ENCODE measurements around the gene SPEF2.

The SPEF2 gene

GRCh38 chr5:35803191-35803651 is 185.6 kb downstream of the SPEF2 start:
- POLR2A ChIA-PET: no interaction called here
- no peak overlapping the region for H3K4me3 ChIP-seq (ENCODE audit: low read depth, low read length)
- TF ChIP-seq CTCF (IDR thresholded peaks at IDR 0.05; ENCODE audit: insufficient read depth, low read length, missing control alignments): no peak
- CTCF ChIA-PET: interaction anchor here (0.8 to 2.8 kb wide), 3 partner anchors 13 to 122 kb away, joined by 3 to 14 read pairs (median 3); no protein-coding TSS in a partner anchor
- no peak for DNase-seq (ENCODE audit: low read depth, low spot score)

- POLR2A ChIA-PET: no interaction called here
These were observed 186.6 kb downstream of the SPEF2 start for GRCh38 chr5:35804201-35804653.

GRCh38 chr5:35804841-35805240 is 187.2 kb downstream of the SPEF2 start:
- CTCF ChIA-PET: interaction anchor here (1.6 to 2.8 kb wide), 2 partner anchors 24 to 27 kb away, joined by 5 to 14 read pairs; no protein-coding TSS in a partner anchor
- POLR2A ChIA-PET: no interaction called here
- DNase-seq (ENCODE audit: low read depth, low spot score): no peak
- H3K4me3 ChIP-seq (ENCODE audit: low read depth, low read length): no peak overlapping the region
- no peak for TF ChIP-seq CTCF (IDR thresholded peaks at IDR 0.05; ENCODE audit: insufficient read depth, low read length, missing control alignments)

More at GRCh38 chr5:35804201-35804653, 186.6 kb downstream of the SPEF2 start:
- TF ChIP-seq CTCF (IDR thresholded peaks at IDR 0.05; ENCODE audit: insufficient read depth, low read length, missing control alignments): no peak
- CTCF ChIA-PET: interaction anchor here (0.8 to 2.8 kb wide), 3 partner anchors 9 to 27 kb away, joined by 3 to 14 read pairs (median 5); no protein-coding TSS in a partner anchor
- no peak for DNase-seq (ENCODE audit: low read depth, low spot score)
- H3K4me3 ChIP-seq (ENCODE audit: low read depth, low read length): no peak overlapping the region

- TF ChIP-seq CTCF (IDR thresholded peaks at IDR 0.05; ENCODE audit: insufficient read depth, low read length, missing control alignments): no peak
- DNase-seq (ENCODE audit: low read depth, low spot score): no peak
- CTCF ChIA-PET: interaction anchor here (1.1 to 1.3 kb wide), 2 partner anchors 32 to 110 kb away, joined by 3 read pairs; no protein-coding TSS in a partner anchor
These were observed 192.9 kb downstream of the SPEF2 start for GRCh38 chr5:35810601-35811000.

GRCh38 chr5:35811108-35811741 is 193.6 kb downstream of the SPEF2 start:
- ChIA-PET POLR2A (interaction anchor here (0.7 kb wide), 1 partner anchor 129 kb away, joined by 4 read pairs; no protein-coding TSS in a partner anchor), CTCF (interaction anchor here (1.1 to 1.3 kb wide), 2 partner anchors 33 to 109 kb away, joined by 3 read pairs; no protein-coding TSS in a partner anchor)
- DNase-seq (ENCODE audit: low read depth, low spot score): no peak
- no peak overlapping the region for H3K4me3 ChIP-seq (ENCODE audit: low read depth, low read length)
- TF ChIP-seq CTCF (IDR thresholded peaks at IDR 0.05; ENCODE audit: insufficient read depth, low read length, missing control alignments): no peak

More at GRCh38 chr5:35810601-35811000, 192.9 kb downstream of the SPEF2 start:
- POLR2A ChIA-PET: interaction anchor here (0.7 kb wide), 1 partner anchor 128 kb away, joined by 4 read pairs; no protein-coding TSS in a partner anchor
- no peak overlapping the region for H3K4me3 ChIP-seq (ENCODE audit: low read depth, low read length)

GRCh38 chr5:35813521-35813920 is 195.9 kb downstream of the SPEF2 start:
- no peak for TF ChIP-seq CTCF (IDR thresholded peaks at IDR 0.05; ENCODE audit: insufficient read depth, low read length, missing control alignments)
- DNase-seq (ENCODE audit: low read depth, low spot score): no peak
- POLR2A ChIA-PET: no interaction called here
- CTCF ChIA-PET: interaction anchor here (0.7 to 1.9 kb wide), 4 partner anchors 11 to 162 kb away, joined by 3 to 10 read pairs (median 4); no protein-coding TSS in a partner anchor
- H3K4me3 ChIP-seq (ENCODE audit: low read depth, low read length): no peak overlapping the region
